HEK293T (cell line): ENCODE data around the gene ADAMTS3.

Experiments used
- HDGF ChIP-seq: fragments of 450-650 bp; IDR thresholded peaks from 2 replicates; pipeline ENCODE4 v1.6.1; 2017; ENCODE audit warnings: antibody characterized with exemption, borderline replicate concordance
- SP1 ChIP-seq: fragments of 450-650 bp; IDR thresholded peaks from 2 replicates; pipeline ENCODE4 v1.6.1; 2017

- TF ChIP-seq SP1 (no peak), HDGF (no peak)
These were observed 84.0 kb downstream of the ADAMTS3 start for GRCh38 chr4:72484981-72485380.
